ENCODE results near the gene KIAA0586.
"Not testable (repeated sequence)": the region's sequence is repeated elsewhere in the genome, so short reads cannot be mapped to it uniquely, and the experiment has no call there.

The KIAA0586 gene

DNA sequence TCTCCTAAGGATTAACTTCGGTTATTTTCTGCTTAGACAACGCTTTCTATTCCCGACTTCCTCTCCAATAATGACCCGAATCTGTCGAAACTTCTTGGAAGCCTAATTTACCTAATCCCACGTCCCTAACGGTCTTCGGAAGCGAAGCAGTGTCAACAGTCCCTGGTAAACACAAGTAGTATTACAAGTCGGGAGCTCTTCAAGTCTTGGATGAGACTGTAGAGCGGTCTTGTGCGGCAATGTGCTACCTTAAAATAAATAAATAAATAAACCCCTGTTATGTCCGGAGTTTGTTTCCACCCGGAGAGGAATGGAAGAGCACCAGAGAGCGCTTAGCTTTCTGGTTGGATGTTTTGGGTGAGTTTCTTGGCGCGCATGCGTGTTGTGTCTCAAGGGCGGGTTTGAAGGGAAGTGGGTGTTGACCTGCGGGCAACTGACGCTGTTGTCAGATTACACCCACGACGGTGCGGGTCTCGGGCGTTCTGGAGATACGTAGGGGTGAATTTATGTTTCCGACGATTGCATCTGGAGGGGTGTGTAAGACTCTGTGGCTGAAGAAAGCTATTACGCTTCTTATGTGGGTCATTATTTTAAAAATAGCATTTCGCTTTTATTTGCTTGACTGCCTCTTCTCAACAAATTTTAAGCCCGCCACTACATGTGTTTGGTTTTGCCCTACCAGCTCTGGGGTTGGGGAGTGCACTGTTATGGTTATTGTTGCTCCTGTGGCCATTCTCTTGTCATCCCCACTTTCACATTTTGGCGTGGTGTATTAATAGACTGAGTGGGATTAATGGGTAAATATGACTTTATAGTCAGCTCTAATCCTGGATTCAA is at the start of gene KIAA0586, which contains the start of gene TIMM9:
TSS of gene KIAA0586 (plus strand) at position 439 of the 837 bp plus-strand sequence. CDS start 546 bp downstream, outside the sequence.
TSS of gene TIMM9 (minus strand) at position 251 of the 837 bp plus-strand sequence. CDS start 15,586 bp downstream, outside the sequence.
- peak; percentile 87 to 95 for DNase-seq (ENCODE audit: extremely low read depth in 1 of 2, low read depth in 1 of 2)

- no peak for DNase-seq (ENCODE audit: extremely low read depth in 1 of 2, low read depth in 1 of 2)
Observed at GRCh38 chr14:58390830-58391229, 36.7 kb upstream of the KIAA0586 start.

GRCh38 chr14:58395562-58395811 is 32.0 kb upstream of the KIAA0586 start:
- no peak for DNase-seq (ENCODE audit: extremely low read depth in 1 of 2, low read depth in 1 of 2)

- DNase-seq (ENCODE audit: extremely low read depth in 1 of 2, low read depth in 1 of 2), result peak; percentile 51 to 52
Observed at GRCh38 chr14:58395812-58396788, 31.4 kb upstream of the KIAA0586 start, which contains the start of gene TOMM20L. TSS of gene TOMM20L (plus strand) at chr14:58395930. CDS start at chr14:58395958, 28 bp downstream.

- no peak for DNase-seq (ENCODE audit: extremely low read depth in 1 of 2, low read depth in 1 of 2)
Observed at GRCh38 chr14:58397156-58397555, 30.4 kb upstream of the KIAA0586 start.

DNA sequence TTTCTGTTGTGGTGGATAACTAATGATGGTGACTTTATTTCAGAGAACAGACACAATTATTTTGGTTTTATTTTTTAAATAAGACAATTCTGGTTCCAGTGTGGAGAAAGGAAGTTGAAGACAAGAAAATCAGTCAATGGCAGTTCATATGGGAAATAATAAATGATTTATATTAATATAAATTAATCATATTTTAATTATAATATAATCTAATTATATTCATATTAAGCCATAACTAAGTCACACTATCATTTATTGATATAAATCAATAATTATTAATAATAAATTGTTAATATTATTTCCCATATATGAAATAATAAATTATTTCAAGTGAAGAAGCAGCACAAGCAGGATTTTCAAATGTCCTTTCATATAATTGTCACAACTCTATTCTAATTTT is 29.0 kb upstream of the KIAA0586 start:
- no peak for DNase-seq (ENCODE audit: extremely low read depth in 1 of 2, low read depth in 1 of 2)

DNA sequence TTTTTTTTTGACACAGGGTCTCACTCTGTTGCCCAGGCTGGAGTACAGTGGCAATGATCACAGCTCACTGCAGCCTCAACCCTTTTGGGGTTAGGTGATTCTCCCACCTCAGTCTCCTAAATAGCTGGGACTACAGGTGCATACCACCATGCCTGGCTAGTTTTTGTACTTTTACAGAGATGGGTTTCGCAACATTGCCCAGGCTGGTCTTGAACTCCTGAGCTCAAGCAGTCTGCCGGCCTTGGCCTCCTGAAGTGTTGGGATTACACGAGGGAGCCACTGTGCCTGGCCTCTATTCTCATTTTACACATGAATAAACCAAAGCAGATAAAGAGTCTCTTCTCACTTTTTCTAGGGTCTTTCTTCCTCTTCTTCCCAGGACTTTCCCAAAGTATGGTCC is 28.6 kb upstream of the KIAA0586 start:
- DNase-seq (ENCODE audit: extremely low read depth in 1 of 2, low read depth in 1 of 2), result no peak

DNA sequence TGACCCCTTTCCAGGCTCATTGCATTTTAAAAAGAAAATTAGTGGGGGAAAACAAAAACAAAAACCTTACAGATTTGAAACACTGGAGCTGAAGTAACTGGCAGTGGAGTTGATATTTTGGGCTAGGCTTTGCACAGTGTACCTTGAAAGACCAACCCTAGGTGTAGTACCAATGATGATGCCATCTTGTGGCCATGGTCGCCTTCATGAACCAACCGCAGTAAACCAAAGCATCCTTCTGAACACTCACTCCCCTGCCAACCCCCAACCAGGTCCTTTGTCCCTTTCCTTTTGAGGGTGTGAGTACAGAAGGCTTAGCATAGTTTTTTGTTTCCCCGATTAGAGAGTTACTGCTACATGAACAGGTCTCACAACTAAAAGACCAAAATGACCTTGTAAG is 25.9 kb upstream of the KIAA0586 start:
- DNase-seq (ENCODE audit: extremely low read depth in 1 of 2, low read depth in 1 of 2), result no peak

- DNase-seq (ENCODE audit: extremely low read depth in 1 of 2, low read depth in 1 of 2), result no peak
Observed at GRCh38 chr14:58408681-58409215, 18.8 kb upstream of the KIAA0586 start.

DNA sequence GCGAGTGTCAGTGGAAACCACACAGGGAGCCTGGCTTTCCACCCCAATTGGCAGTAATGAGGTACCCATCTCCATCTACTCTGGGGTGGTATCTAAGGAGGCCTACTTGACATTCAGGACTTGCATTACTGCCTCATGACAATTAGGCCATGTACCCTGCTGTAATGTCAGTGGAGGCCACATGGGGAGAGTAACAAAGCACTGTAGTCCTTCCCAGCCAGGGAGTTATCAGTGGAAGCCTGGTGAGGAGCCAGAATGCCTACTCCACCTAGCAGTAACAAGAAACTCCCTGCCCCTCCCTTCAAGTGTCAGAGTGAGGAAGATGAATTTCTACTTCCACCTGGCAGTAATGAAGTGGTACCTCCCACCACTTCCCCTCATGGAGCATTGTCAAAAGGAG is 12.7 kb upstream of the KIAA0586 start:
- DNase-seq (ENCODE audit: extremely low read depth in 1 of 2, low read depth in 1 of 2), result no peak

GRCh38 chr14:58415636-58416547 is 11.6 kb upstream of the KIAA0586 start:
- DNase-seq (ENCODE audit: extremely low read depth in 1 of 2, low read depth in 1 of 2), result no peak

DNA sequence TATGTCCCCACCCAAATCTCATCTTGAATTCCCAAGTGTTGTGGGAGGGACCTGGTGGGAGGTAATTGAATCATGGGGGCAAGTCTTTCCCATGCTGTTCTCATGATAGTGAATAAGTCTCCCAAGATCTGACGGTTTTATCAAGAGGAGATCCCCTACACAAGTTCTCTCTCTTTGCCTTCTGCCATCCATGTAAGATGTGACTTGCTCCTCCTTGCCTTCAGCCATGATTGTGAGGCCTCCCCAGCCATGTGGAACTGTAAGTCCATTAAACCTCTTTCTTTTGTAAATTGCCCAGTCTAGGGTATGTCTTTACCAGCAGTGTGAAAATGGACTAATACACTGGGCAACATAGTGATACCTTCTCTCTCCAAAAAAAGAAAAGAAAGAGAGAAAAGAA is 10.6 kb upstream of the KIAA0586 start:
- not testable (repeated sequence) for DNase-seq (ENCODE audit: extremely low read depth in 1 of 2, low read depth in 1 of 2)

DNA sequence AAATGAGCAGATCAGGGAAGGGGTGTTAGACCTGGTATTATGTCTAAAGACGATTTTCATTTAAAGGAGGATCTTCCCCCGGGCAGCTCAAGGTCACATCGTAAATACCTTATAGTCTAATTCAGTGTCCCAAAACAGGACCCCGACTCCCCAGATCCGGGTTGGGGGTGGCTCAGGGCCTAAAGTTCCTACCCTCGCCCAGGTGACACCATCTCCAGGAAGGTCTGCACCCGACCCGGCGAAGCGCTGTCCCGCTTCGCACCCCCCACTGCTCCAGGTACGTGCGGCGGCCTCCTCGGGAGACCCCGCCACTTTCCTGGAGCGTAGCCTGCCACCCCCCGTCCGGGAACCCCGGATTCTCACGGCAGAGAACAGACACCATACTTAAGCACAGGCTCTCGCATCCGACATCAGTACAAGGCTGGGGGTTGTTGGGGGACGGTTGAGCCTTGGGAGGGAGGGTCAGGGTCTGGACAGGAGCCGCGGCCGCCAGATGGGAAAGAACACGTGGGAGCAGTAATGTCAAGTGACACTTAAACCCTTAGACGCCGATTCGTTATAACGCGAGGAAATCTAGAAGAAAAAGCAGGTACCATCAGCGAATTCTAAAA is 744 bp upstream of the KIAA0586 start:
- peak; percentile 22 to 40 for DNase-seq (ENCODE audit: extremely low read depth in 1 of 2, low read depth in 1 of 2)

DNA sequence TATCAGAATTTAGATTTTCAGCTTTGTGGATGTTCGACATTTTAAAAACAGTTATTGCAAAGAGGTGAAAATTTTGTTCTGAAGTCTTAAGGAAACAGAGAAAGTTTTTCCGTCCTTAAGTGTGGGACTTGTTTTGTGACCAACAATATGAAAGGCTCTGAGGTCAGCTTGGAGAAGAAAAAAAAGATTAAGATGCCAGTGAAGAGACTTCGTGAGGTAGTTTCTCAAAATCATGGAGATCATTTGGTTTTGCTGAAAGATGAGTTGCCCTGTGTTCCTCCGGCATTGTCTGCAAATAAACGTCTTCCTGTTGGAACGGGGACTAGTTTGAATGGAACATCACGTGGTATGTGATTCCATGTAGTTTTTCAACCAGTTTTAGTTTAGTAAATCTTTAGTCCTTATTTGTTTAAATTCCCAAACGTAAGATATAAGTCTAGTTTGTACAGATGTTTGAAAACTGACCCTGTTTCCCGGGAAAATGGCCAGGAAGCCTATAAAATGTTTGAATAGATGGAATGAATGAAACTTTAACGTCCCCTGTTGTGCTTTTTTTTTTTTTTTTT is 682 bp downstream of the KIAA0586 start:
- no peak for DNase-seq (ENCODE audit: extremely low read depth in 1 of 2, low read depth in 1 of 2)

DNA sequence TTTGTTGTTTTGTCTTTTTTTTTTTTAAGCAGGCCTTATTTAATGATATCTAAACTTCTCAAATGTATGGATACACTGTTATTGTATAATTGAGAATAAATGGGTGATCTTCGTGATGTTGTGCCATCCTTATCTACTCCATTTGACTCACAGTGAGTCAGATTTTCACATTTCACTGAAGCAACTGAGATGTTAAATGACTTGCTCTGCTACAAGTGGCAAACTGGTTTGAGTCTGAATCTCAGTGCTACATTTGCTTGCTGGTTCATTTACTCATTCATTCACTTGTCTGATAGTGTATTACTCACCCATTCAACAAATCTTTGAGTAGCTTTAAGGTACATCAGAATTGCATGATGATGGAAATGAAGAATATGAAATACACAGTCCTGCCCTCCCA is 2.6 kb downstream of the KIAA0586 start:
- no peak for DNase-seq (ENCODE audit: extremely low read depth in 1 of 2, low read depth in 1 of 2)

- DNase-seq (ENCODE audit: extremely low read depth in 1 of 2, low read depth in 1 of 2), result no peak
Observed at GRCh38 chr14:58439476-58439875, 12.0 kb downstream of the KIAA0586 start.

DNA sequence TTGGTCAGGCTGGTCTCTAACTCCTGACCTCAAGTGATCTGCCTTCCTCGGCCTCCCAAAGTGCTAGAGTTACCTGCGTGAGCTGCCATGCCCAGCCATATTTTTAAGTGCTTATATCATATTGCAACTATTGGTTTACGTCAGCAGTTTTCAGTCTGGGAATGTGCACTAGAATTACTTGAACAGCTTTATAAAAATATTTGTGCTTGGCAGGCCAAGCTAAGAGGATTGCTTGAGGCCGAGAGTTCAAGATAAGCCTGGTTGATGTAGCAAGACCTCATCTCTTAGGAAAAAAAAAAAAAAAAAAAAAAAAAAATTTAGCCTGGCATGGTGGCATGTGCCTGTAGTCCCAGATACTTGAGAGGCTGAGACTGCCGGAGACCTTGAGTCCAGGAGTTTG is 17.1 kb downstream of the KIAA0586 start:
- no peak for DNase-seq (ENCODE audit: extremely low read depth in 1 of 2, low read depth in 1 of 2)

DNA sequence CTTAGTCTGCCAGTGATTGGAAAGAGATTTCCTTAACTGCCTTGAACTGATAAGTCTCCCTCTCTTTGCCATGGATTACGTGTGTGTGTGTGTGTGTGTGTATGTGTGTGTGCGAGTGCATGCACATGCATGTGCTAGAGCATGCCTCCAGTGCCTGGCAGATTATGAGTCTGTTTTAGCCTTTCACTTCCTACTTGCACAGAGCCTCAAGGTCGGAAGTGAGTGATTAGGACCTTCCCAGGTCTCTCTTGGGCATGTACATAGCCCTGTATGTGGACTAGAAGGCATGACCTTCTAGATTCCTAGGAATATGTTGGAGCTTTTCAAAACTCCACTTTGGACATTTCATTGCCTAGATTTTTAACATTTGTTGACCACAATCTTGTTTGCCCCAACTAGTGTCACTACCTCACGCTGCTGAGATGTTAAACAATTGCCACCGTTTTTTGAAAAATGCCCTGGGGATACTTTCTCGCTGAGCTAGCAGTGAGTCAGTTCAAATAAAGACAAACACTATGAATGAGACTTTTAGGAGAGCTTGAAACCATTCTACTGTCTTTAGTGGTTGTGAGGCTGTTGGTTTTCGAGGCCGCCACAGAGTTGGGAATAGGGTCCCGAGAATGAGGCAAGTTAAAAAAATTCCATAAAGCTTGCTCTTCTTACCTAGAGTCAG is 28.2 kb downstream of the KIAA0586 start:
- no peak for DNase-seq (ENCODE audit: extremely low read depth in 1 of 2, low read depth in 1 of 2)

- no peak for DNase-seq (ENCODE audit: extremely low read depth in 1 of 2, low read depth in 1 of 2)
Observed at GRCh38 chr14:58460772-58461171, 33.3 kb downstream of the KIAA0586 start.

All from stimulated activated CD8-positive, alpha-beta memory T cell treated with anti-CD3 and anti-CD28 coated beads, Interleukin-7, amount 100 ng/mL, for 48 hours (primary cell).